GM12878 (cell line): ENCODE measurements around the gene MOK. TPM values are rescaled to one million over a fixed set of nuclear protein-coding genes. Genes with fewer than 3 reads are reported as not detected.

Experiments
- ATF2 ChIP-seq: IDR thresholded peaks from 2 replicates; pipeline ENCODE4 v1.6.1; 2012; ENCODE audit warnings: low read length, inconsistent platforms
- DPF2 ChIP-seq: fragments of 450-650 bp; IDR thresholded peaks from 2 replicates; pipeline ENCODE4 v1.6.1; 2017; ENCODE audit warnings: mild to moderate bottlenecking
- EED ChIP-seq: sonication (generic); IDR thresholded peaks from 2 replicates; pipeline ENCODE4 v1.6.1; 2016; ENCODE audit warnings: antibody characterized with exemption, low read depth
- EZH2 ChIP-seq: IDR thresholded peaks from 2 replicates; pipeline ENCODE4 v1.6.1; 2012; ENCODE audit warnings: low read depth, mild to moderate bottlenecking, control low read depth, inconsistent platforms, low read length, borderline replicate concordance; ENCODE audit not compliant: control insufficient read depth
- GABPA ChIP-seq: IDR thresholded peaks from 2 replicates; pipeline ENCODE4 v1.6.1; 2014; ENCODE audit warnings: antibody characterized with exemption, low read depth, mild to moderate bottlenecking, inconsistent platforms
- NFXL1 ChIP-seq: fragments of 450-650 bp; IDR thresholded peaks from 2 replicates; pipeline ENCODE4 v1.6.1; 2017; ENCODE audit warnings: antibody characterized with exemption, mild to moderate bottlenecking, borderline replicate concordance
- RAD21 ChIP-seq: IDR thresholded peaks from 2 replicates; pipeline ENCODE4 v1.6.1; 2011; ENCODE audit warnings: mild to moderate bottlenecking, low read depth, low read length, moderate library complexity; ENCODE audit not compliant: insufficient read depth
- RB1 ChIP-seq: fragments of 450-650 bp; formaldehyde crosslinking; IDR thresholded peaks from 2 replicates; pipeline ENCODE4 v1.6.1; 2017; ENCODE audit warnings: mild to moderate bottlenecking, borderline replicate concordance
- SIX5 ChIP-seq: IDR thresholded peaks from 2 replicates; pipeline ENCODE4 v1.6.1; 2011; ENCODE audit warnings: mild to moderate bottlenecking, low read depth, low read length, moderate library complexity; ENCODE audit not compliant: severe bottlenecking
- SMAD5 ChIP-seq: IDR thresholded peaks from 2 replicates; pipeline ENCODE4 v1.6.1; 2016; ENCODE audit warnings: antibody characterized with exemption, low read depth
- SP1 ChIP-seq: IDR thresholded peaks from one replicate; pipeline ENCODE4 v1.6.1; 2011; ENCODE audit warnings: low read depth, low read length
- STAT1 ChIP-seq: fragments of 450-650 bp; conservative IDR thresholded peaks from 2 replicates; pipeline ENCODE4 v1.6.1; 2014; ENCODE audit warnings: antibody characterized with exemption, mild to moderate bottlenecking
- TAF1 ChIP-seq: IDR thresholded peaks from 2 replicates; pipeline ENCODE4 v1.6.1; 2011; ENCODE audit warnings: mild to moderate bottlenecking, low read depth, low read length, borderline replicate concordance
- ZNF217 ChIP-seq: fragments of 450-650 bp; IDR thresholded peaks from 2 replicates; pipeline ENCODE4 v1.6.1; 2017; ENCODE audit warnings: antibody characterized with exemption, mild to moderate bottlenecking
- ZNF622 ChIP-seq: fragments of 450-650 bp; IDR thresholded peaks from 2 replicates; pipeline ENCODE4 v1.6.1; 2017; ENCODE audit warnings: mild to moderate bottlenecking, inconsistent platforms
- polyA plus RNA-seq, 11 experiments: library from polyadenylated mRNA; depleted of rRNA in 4 of 11; unstranded in 6 of 11; stranded (reverse) in 5 of 11; fragments of >200 nt; fragmentation: Nextera tagmentation in 4 of 11; fragmentation: Illumina TruSeq in 1 of 11; extraction: Ambion mirVana in 4 of 11; extraction: Trizol in 1 of 11; gene quantifications; 1 replicate in 1 of 11; 2 replicates in 10 of 11; pipeline versions ENCODE4 v1.2.1 to v1.2.3, GENCODE V29; 2011 to 2016; ENCODE audit warnings: inconsistent platforms in 2 of 11, missing spikeins in 2 of 11, low read depth in 1 of 11
- total RNA-seq, 4 experiments: library from RNA; depleted of rRNA in 3 of 4; stranded (reverse); fragments of >200 nt in 3 of 4; fragmentation: Illumina TruSeq in 1 of 4; extraction: Trizol in 1 of 4; gene quantifications; 2 replicates each; pipeline versions ENCODE4 v1.2.1 to v1.2.3, GENCODE V29; 2013 to 2021
- TF ChIP-seq, protein P1 (sequence below): fragments of 450-650 bp; IDR thresholded peaks from 2 replicates; pipeline ENCODE4 v1.6.1; 2018; ENCODE audit warnings: mild to moderate bottlenecking, low read depth, moderate library complexity; ENCODE audit not compliant: partially characterized antibody
- TF ChIP-seq, protein P2 (sequence below): fragments of 150-350 bp; IDR thresholded peaks from 2 replicates; pipeline ENCODE4 v1.6.1; 2014; ENCODE audit warnings: mild to moderate bottlenecking, low read depth, low read length
- TF ChIP-seq, protein P3 (sequence below): fragments of 150-350 bp; IDR thresholded peaks from 2 replicates; pipeline ENCODE4 v1.6.1; 2016; ENCODE audit warnings: low read depth, low read length

Gene MOK
- total and polyA plus RNA-seq, 10 of the 15 experiments (the other 5 are each of a cell fraction or from before 2014, with no cell fraction given), result 0.10 to 3.0 (median 1.4) TPM

- TF ChIP-seq GABPA (peak; percentile 48; the same call in 1 of the 2 replicates), RB1 (peak; percentile 77; the same call in 1 of the 2 replicates), SP1 (no peak), NFXL1 (0 out of 2 replicates have a peak, but pooled peaks have one; percentile 44), ZNF622 (no peak), RAD21 (no peak), EZH2 (no peak), STAT1 (0 out of 2 replicates have a peak, but pooled peaks have one; percentile 45), ATF2 (no peak), EED (peak; percentile 37; the same call in 1 of the 2 replicates), SIX5 (no peak), TAF1 (no peak), SMAD5 (no peak), DPF2 (no peak; the same call in 1 of the 2 replicates), ZNF217 (0 out of 2 replicates have a peak, but pooled peaks have one; percentile 31)
- TF ChIP-seq, protein P1, sequence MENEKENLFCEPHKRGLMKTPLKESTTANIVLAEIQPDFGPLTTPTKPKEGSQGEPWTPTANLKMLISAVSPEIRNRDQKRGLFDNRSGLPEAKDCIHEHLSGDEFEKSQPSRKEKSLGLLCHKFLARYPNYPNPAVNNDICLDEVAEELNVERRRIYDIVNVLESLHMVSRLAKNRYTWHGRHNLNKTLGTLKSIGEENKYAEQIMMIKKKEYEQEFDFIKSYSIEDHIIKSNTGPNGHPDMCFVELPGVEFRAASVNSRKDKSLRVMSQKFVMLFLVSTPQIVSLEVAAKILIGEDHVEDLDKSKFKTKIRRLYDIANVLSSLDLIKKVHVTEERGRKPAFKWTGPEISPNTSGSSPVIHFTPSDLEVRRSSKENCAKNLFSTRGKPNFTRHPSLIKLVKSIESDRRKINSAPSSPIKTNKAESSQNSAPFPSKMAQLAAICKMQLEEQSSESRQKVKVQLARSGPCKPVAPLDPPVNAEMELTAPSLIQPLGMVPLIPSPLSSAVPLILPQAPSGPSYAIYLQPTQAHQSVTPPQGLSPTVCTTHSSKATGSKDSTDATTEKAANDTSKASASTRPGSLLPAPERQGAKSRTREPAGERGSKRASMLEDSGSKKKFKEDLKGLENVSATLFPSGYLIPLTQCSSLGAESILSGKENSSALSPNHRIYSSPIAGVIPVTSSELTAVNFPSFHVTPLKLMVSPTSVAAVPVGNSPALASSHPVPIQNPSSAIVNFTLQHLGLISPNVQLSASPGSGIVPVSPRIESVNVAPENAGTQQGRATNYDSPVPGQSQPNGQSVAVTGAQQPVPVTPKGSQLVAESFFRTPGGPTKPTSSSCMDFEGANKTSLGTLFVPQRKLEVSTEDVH, result no peak
- TF ChIP-seq, protein P2, sequence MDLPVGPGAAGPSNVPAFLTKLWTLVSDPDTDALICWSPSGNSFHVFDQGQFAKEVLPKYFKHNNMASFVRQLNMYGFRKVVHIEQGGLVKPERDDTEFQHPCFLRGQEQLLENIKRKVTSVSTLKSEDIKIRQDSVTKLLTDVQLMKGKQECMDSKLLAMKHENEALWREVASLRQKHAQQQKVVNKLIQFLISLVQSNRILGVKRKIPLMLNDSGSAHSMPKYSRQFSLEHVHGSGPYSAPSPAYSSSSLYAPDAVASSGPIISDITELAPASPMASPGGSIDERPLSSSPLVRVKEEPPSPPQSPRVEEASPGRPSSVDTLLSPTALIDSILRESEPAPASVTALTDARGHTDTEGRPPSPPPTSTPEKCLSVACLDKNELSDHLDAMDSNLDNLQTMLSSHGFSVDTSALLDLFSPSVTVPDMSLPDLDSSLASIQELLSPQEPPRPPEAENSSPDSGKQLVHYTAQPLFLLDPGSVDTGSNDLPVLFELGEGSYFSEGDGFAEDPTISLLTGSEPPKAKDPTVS, result no peak
- TF ChIP-seq, protein P3, sequence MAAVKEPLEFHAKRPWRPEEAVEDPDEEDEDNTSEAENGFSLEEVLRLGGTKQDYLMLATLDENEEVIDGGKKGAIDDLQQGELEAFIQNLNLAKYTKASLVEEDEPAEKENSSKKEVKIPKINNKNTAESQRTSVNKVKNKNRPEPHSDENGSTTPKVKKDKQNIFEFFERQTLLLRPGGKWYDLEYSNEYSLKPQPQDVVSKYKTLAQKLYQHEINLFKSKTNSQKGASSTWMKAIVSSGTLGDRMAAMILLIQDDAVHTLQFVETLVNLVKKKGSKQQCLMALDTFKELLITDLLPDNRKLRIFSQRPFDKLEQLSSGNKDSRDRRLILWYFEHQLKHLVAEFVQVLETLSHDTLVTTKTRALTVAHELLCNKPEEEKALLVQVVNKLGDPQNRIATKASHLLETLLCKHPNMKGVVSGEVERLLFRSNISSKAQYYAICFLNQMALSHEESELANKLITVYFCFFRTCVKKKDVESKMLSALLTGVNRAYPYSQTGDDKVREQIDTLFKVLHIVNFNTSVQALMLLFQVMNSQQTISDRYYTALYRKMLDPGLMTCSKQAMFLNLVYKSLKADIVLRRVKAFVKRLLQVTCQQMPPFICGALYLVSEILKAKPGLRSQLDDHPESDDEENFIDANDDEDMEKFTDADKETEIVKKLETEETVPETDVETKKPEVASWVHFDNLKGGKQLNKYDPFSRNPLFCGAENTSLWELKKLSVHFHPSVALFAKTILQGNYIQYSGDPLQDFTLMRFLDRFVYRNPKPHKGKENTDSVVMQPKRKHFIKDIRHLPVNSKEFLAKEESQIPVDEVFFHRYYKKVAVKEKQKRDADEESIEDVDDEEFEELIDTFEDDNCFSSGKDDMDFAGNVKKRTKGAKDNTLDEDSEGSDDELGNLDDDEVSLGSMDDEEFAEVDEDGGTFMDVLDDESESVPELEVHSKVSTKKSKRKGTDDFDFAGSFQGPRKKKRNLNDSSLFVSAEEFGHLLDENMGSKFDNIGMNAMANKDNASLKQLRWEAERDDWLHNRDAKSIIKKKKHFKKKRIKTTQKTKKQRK, result no peak
These were observed 12.0 kb upstream of the MOK start (continued) for GRCh38 chr14:102316743-102317563.
